Measurements from ENCODE around the gene ADAMTSL1.

Gene ADAMTSL1

GRCh38 chr9:18666986-18667772 lies 193.2 kb downstream of the ADAMTSL1 start:
- Histone ChIP-seq H3K4me1 (ENCODE audit: control insufficient read depth in 2 of 2, insufficient read depth in 2 of 2, low read length in 2 of 2) (no peaks in the 10 kb centered on the region), H3K4me3 (ENCODE audit: low read length in 2 of 2) (no peak overlapping the region), H3K9me3 (ENCODE audit: control insufficient read depth in 2 of 2, low read length in 2 of 2) (no peaks in the 10 kb centered on the region), H3K36me3 (ENCODE audit: control insufficient read depth in 2 of 2, insufficient read depth in 2 of 2, low read length in 2 of 2) (no peaks in the 10 kb centered on the region), H3K9ac (ENCODE audit: low read depth in 1 of 2, low read length in 2 of 2) (no peak overlapping the region), H3K27ac (ENCODE audit: low read depth in 2 of 2, low read length in 2 of 2) (no peak overlapping the region), H3K27me3 (ENCODE audit: control insufficient read depth in 2 of 2, insufficient read depth in 2 of 2, low read length in 2 of 2) (no peaks in the 10 kb centered on the region)

GRCh38 chr9:18668944-18669343 lies 195.0 kb downstream of the ADAMTSL1 start:
- no peaks in the 10 kb centered on the region for H3K36me3 ChIP-seq (ENCODE audit: control insufficient read depth in 2 of 2, insufficient read depth in 2 of 2, low read length in 2 of 2)
- H3K9me3 ChIP-seq (ENCODE audit: control insufficient read depth in 2 of 2, low read length in 2 of 2) = no peaks in the 10 kb centered on the region

GRCh38 chr9:18672706-18673105 lies 198.8 kb downstream of the ADAMTSL1 start:
- no peak overlapping the region for H3K9ac ChIP-seq (ENCODE audit: low read depth in 1 of 2, low read length in 2 of 2)
- no peaks in the 10 kb centered on the region for H3K36me3 ChIP-seq (ENCODE audit: control insufficient read depth in 2 of 2, insufficient read depth in 2 of 2, low read length in 2 of 2)
- H3K4me3 ChIP-seq (ENCODE audit: low read length in 2 of 2) = no peak overlapping the region
- no peaks in the 10 kb centered on the region for H3K27me3 ChIP-seq (ENCODE audit: control insufficient read depth in 2 of 2, insufficient read depth in 2 of 2, low read length in 2 of 2)
- H3K4me1 ChIP-seq (ENCODE audit: control insufficient read depth in 2 of 2, insufficient read depth in 2 of 2, low read length in 2 of 2) = peaks cover 0 to 6% of the 10 kb centered on the region in 2 donors
- no peak overlapping the region for H3K27ac ChIP-seq (ENCODE audit: low read depth in 2 of 2, low read length in 2 of 2)
- no peaks in the 10 kb centered on the region for H3K9me3 ChIP-seq (ENCODE audit: control insufficient read depth in 2 of 2, low read length in 2 of 2)

More at GRCh38 chr9:18668944-18669343, 195.0 kb downstream of the ADAMTSL1 start:
- no peak overlapping the region for H3K27ac ChIP-seq (ENCODE audit: low read depth in 2 of 2, low read length in 2 of 2)
- H3K9ac ChIP-seq (ENCODE audit: low read depth in 1 of 2, low read length in 2 of 2) = no peak overlapping the region
- no peaks in the 10 kb centered on the region for H3K27me3 ChIP-seq (ENCODE audit: control insufficient read depth in 2 of 2, insufficient read depth in 2 of 2, low read length in 2 of 2)
- H3K4me3 ChIP-seq (ENCODE audit: low read length in 2 of 2) = no peak overlapping the region
- H3K4me1 ChIP-seq (ENCODE audit: control insufficient read depth in 2 of 2, insufficient read depth in 2 of 2, low read length in 2 of 2) = peaks cover 0 to 6% of the 10 kb centered on the region in 2 donors

GRCh38 chr9:18673179-18673578 lies 199.2 kb downstream of the ADAMTSL1 start:
- Histone ChIP-seq H3K9me3 (ENCODE audit: control insufficient read depth in 2 of 2, low read length in 2 of 2) (no peaks in the 10 kb centered on the region), H3K27me3 (ENCODE audit: control insufficient read depth in 2 of 2, insufficient read depth in 2 of 2, low read length in 2 of 2) (no peaks in the 10 kb centered on the region), H3K36me3 (ENCODE audit: control insufficient read depth in 2 of 2, insufficient read depth in 2 of 2, low read length in 2 of 2) (no peaks in the 10 kb centered on the region), H3K4me3 (ENCODE audit: low read length in 2 of 2) (no peak overlapping the region), H3K4me1 (ENCODE audit: control insufficient read depth in 2 of 2, insufficient read depth in 2 of 2, low read length in 2 of 2) (peaks cover 0 to 6% of the 10 kb centered on the region in 2 donors), H3K27ac (ENCODE audit: low read depth in 2 of 2, low read length in 2 of 2) (no peak overlapping the region), H3K9ac (ENCODE audit: low read depth in 1 of 2, low read length in 2 of 2) (no peak overlapping the region)

- Histone ChIP-seq H3K27ac (ENCODE audit: low read depth in 2 of 2, low read length in 2 of 2) (no peak overlapping the region), H3K9me3 (ENCODE audit: control insufficient read depth in 2 of 2, low read length in 2 of 2) (no peaks in the 10 kb centered on the region), H3K4me1 (ENCODE audit: control insufficient read depth in 2 of 2, insufficient read depth in 2 of 2, low read length in 2 of 2) (peaks cover 0 to 6% of the 10 kb centered on the region in 2 donors), H3K36me3 (ENCODE audit: control insufficient read depth in 2 of 2, insufficient read depth in 2 of 2, low read length in 2 of 2) (no peaks in the 10 kb centered on the region), H3K4me3 (ENCODE audit: low read length in 2 of 2) (no peak overlapping the region), H3K9ac (ENCODE audit: low read depth in 1 of 2, low read length in 2 of 2) (no peak overlapping the region), H3K27me3 (ENCODE audit: control insufficient read depth in 2 of 2, insufficient read depth in 2 of 2, low read length in 2 of 2) (no peaks in the 10 kb centered on the region)
These were observed 201.4 kb downstream of the ADAMTSL1 start for GRCh38 chr9:18675332-18675731.

- Histone ChIP-seq H3K36me3 (ENCODE audit: control insufficient read depth in 2 of 2, insufficient read depth in 2 of 2, low read length in 2 of 2) (no peaks in the 10 kb centered on the region), H3K27me3 (ENCODE audit: control insufficient read depth in 2 of 2, insufficient read depth in 2 of 2, low read length in 2 of 2) (no peaks in the 10 kb centered on the region), H3K27ac (ENCODE audit: low read depth in 2 of 2, low read length in 2 of 2) (no peak overlapping the region), H3K9me3 (ENCODE audit: control insufficient read depth in 2 of 2, low read length in 2 of 2) (no peaks in the 10 kb centered on the region), H3K9ac (ENCODE audit: low read depth in 1 of 2, low read length in 2 of 2) (no peak overlapping the region), H3K4me1 (ENCODE audit: control insufficient read depth in 2 of 2, insufficient read depth in 2 of 2, low read length in 2 of 2) (peaks cover 0 to 6% of the 10 kb centered on the region in 2 donors), H3K4me3 (ENCODE audit: low read length in 2 of 2) (no peak overlapping the region)
These were observed 202.0 kb downstream of the ADAMTSL1 start for GRCh38 chr9:18675973-18676372.

GRCh38 chr9:18676525-18676924 lies 202.6 kb downstream of the ADAMTSL1 start:
- no peak overlapping the region for H3K27ac ChIP-seq (ENCODE audit: low read depth in 2 of 2, low read length in 2 of 2)
- H3K9ac ChIP-seq (ENCODE audit: low read depth in 1 of 2, low read length in 2 of 2) = no peak overlapping the region
- H3K36me3 ChIP-seq (ENCODE audit: control insufficient read depth in 2 of 2, insufficient read depth in 2 of 2, low read length in 2 of 2) = no peaks in the 10 kb centered on the region
- H3K9me3 ChIP-seq (ENCODE audit: control insufficient read depth in 2 of 2, low read length in 2 of 2) = no peaks in the 10 kb centered on the region
- H3K4me1 ChIP-seq (ENCODE audit: control insufficient read depth in 2 of 2, insufficient read depth in 2 of 2, low read length in 2 of 2) = peaks cover 0 to 6% of the 10 kb centered on the region in 2 donors
- H3K27me3 ChIP-seq (ENCODE audit: control insufficient read depth in 2 of 2, insufficient read depth in 2 of 2, low read length in 2 of 2) = no peaks in the 10 kb centered on the region
- no peak overlapping the region for H3K4me3 ChIP-seq (ENCODE audit: low read length in 2 of 2)

GRCh38 chr9:18678821-18679590 lies 205.1 kb downstream of the ADAMTSL1 start:
- Histone ChIP-seq H3K36me3 (ENCODE audit: control insufficient read depth in 2 of 2, insufficient read depth in 2 of 2, low read length in 2 of 2) (no peaks in the 10 kb centered on the region), H3K9me3 (ENCODE audit: control insufficient read depth in 2 of 2, low read length in 2 of 2) (no peaks in the 10 kb centered on the region), H3K27ac (ENCODE audit: low read depth in 2 of 2, low read length in 2 of 2) (no peak overlapping the region), H3K4me3 (ENCODE audit: low read length in 2 of 2) (no peak overlapping the region), H3K27me3 (ENCODE audit: control insufficient read depth in 2 of 2, insufficient read depth in 2 of 2, low read length in 2 of 2) (no peaks in the 10 kb centered on the region), H3K9ac (ENCODE audit: low read depth in 1 of 2, low read length in 2 of 2) (no peak overlapping the region), H3K4me1 (ENCODE audit: control insufficient read depth in 2 of 2, insufficient read depth in 2 of 2, low read length in 2 of 2) (no peaks in the 10 kb centered on the region)

- no peaks in the 10 kb centered on the region for H3K27me3 ChIP-seq (ENCODE audit: control insufficient read depth in 2 of 2, insufficient read depth in 2 of 2, low read length in 2 of 2)
- no peak overlapping the region for H3K4me3 ChIP-seq (ENCODE audit: low read length in 2 of 2)
- no peak overlapping the region for H3K27ac ChIP-seq (ENCODE audit: low read depth in 2 of 2, low read length in 2 of 2)
- H3K9me3 ChIP-seq (ENCODE audit: control insufficient read depth in 2 of 2, low read length in 2 of 2) = no peaks in the 10 kb centered on the region
- H3K4me1 ChIP-seq (ENCODE audit: control insufficient read depth in 2 of 2, insufficient read depth in 2 of 2, low read length in 2 of 2) = peaks cover 0 to 3% of the 10 kb centered on the region in 2 donors
- H3K9ac ChIP-seq (ENCODE audit: low read depth in 1 of 2, low read length in 2 of 2) = no peak overlapping the region
- H3K36me3 ChIP-seq (ENCODE audit: control insufficient read depth in 2 of 2, insufficient read depth in 2 of 2, low read length in 2 of 2) = no peaks in the 10 kb centered on the region
These were observed 209.0 kb downstream of the ADAMTSL1 start for GRCh38 chr9:18682907-18683306.

- no peaks in the 10 kb centered on the region for H3K27me3 ChIP-seq (ENCODE audit: control insufficient read depth in 2 of 2, insufficient read depth in 2 of 2, low read length in 2 of 2)
- peaks cover 0 to 3% of the 10 kb centered on the region in 2 donors for H3K4me1 ChIP-seq (ENCODE audit: control insufficient read depth in 2 of 2, insufficient read depth in 2 of 2, low read length in 2 of 2)
- H3K9me3 ChIP-seq (ENCODE audit: control insufficient read depth in 2 of 2, low read length in 2 of 2) = no peaks in the 10 kb centered on the region
- H3K27ac ChIP-seq (ENCODE audit: low read depth in 2 of 2, low read length in 2 of 2) = no peak overlapping the region
- H3K4me3 ChIP-seq (ENCODE audit: low read length in 2 of 2) = no peak overlapping the region
- H3K9ac ChIP-seq (ENCODE audit: low read depth in 1 of 2, low read length in 2 of 2) = no peak overlapping the region
- H3K36me3 ChIP-seq (ENCODE audit: control insufficient read depth in 2 of 2, insufficient read depth in 2 of 2, low read length in 2 of 2) = no peaks in the 10 kb centered on the region
These were observed 209.4 kb downstream of the ADAMTSL1 start for GRCh38 chr9:18683312-18683711.
